OCI-LY3 (cell line): ENCODE data around the gene PML.
"Not testable (repeated sequence)": the region's sequence is repeated elsewhere in the genome, so short reads cannot be mapped to it uniquely, and the experiment has no call there.

Experiments used
- CTCF ChIP-seq: fragments of 200-600, 300-600 bp; sonication (generic); IDR thresholded peaks from 2 replicates; pipeline ENCODE4 v1.5.1; 2014; ENCODE audit warnings: antibody characterized with exemption, low read length, low read depth
- EZH2phosphoT487 ChIP-seq: fragments of 200-600 bp; shearing (Covaris generic); IDR thresholded peaks from 2 replicates; pipeline ENCODE4 v1.6.1; 2018; ENCODE audit warnings: antibody characterized with exemption, mixed run types, low read depth

GRCh38 chr15:74063425-74064146 lies 69.1 kb downstream of the PML start:
- TF ChIP-seq CTCF, EZH2phosphoT487: not testable (repeated sequence)
